ENCODE measurements around the gene ELMO1. TPM values are rescaled to one million over a fixed set of nuclear protein-coding genes. Genes with fewer than 3 reads are reported as not detected.

ELMO1 gene
- total RNA-seq, 1 donor from 2014 or later = 112 TPM

DNA sequence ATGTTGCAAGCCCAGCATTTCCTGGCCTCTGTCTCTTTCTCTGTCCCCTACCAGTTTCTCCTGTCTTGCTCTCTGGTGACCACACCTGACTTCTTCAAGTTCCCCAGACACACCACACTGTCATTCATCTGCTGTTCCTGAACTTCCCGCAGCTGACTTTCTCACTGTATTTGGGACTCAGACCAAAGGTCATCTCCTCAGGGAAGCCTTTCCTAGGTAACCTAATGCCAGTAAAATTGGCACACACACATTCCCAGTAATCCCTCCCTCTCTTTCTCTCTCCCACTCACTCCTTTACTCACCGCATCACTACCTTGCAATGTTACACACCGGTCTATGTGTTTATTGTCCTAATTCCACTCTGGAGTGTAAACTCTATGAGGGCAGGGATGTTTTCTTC, 81.7 kb downstream of the ELMO1 start:
- no peak overlapping the region for H3K4me3 Mint-ChIP-seq (ENCODE audit: low read depth)
- intact Hi-C loops (cut with micrococcal nuclease) = no loop called here
- peaks cover 59% of the 10 kb centered on the region for H3K4me1 Mint-ChIP-seq (ENCODE audit: low read depth)

DNA sequence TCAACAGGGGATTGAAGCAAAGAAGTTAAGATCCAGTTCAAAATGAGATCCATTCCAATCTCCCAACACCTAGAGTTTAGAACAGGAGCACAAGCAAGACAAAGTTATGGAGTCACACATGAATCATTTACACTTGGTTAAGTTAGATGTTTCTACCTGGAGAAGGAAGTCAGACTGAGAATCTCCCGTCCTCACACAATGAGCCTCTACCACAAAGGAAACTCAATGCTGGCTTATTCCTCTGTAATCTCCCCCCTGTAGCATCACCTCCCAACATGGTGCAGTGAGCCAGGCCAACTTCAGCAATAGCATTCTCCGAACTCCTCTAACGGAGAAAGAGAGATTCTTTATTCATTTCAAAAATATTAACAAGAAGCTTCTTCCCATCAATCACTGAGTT, 82.2 kb downstream of the ELMO1 start:
- DNase-seq (ENCODE audit: low spot score) = no peak
- Mint-ChIP-seq H3K4me3 (ENCODE audit: low read depth) (no peak overlapping the region), H3K4me1 (ENCODE audit: low read depth) (peaks cover 55% of the 10 kb centered on the region), H3K9me3 (peaks cover 5% of the 10 kb centered on the region), H3K27ac (no peak overlapping the region), H3K27me3 (ENCODE audit: low read depth) (peaks cover 28% of the 10 kb centered on the region), H3K36me3 (ENCODE audit: low read depth) (peaks cover 15% of the 10 kb centered on the region)
- intact Hi-C loops (cut with micrococcal nuclease) = no loop called here

More for the DNA sequence above, 81.7 kb downstream of the ELMO1 start:
- Mint-ChIP-seq H3K36me3 (ENCODE audit: low read depth) (peaks cover 15% of the 10 kb centered on the region), H3K27ac (no peak overlapping the region), H3K9me3 (peaks cover 5% of the 10 kb centered on the region), H3K27me3 (ENCODE audit: low read depth) (peaks cover 28% of the 10 kb centered on the region)
- no peak for DNase-seq (ENCODE audit: low spot score)

DNA sequence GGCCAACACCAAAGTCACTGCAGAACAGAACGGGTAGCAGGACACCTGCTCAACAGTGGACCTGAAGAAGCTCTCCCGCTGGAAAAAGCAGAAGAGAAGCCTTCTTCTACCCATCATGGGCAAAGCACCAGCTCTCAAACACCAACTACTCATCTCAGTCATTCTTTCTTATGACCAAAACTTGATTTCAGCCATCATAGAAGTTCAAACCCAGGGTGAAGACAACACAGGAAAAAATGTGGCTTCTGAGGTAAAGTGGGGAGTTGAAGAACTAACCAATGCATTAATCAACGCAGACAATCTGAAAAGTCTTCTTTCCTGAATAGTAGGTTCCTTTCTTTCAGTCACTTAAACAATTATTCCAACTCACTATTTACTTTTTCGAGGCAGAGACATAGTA, 83.3 kb downstream of the ELMO1 start:
- H3K36me3 Mint-ChIP-seq (ENCODE audit: low read depth) = peaks cover 15% of the 10 kb centered on the region
- no peak overlapping the region for H3K27ac Mint-ChIP-seq
- peaks cover 25% of the 10 kb centered on the region for H3K27me3 Mint-ChIP-seq (ENCODE audit: low read depth)
- peaks cover 5% of the 10 kb centered on the region for H3K9me3 Mint-ChIP-seq
- peaks cover 55% of the 10 kb centered on the region for H3K4me1 Mint-ChIP-seq (ENCODE audit: low read depth)
- H3K4me3 Mint-ChIP-seq (ENCODE audit: low read depth) = no peak overlapping the region
- intact Hi-C loops (cut with micrococcal nuclease) = loop anchor here (2.0 kb wide), 1 partner anchor 45 kb away; no protein-coding TSS in a partner anchor
- no peak for DNase-seq (ENCODE audit: low spot score)

DNA sequence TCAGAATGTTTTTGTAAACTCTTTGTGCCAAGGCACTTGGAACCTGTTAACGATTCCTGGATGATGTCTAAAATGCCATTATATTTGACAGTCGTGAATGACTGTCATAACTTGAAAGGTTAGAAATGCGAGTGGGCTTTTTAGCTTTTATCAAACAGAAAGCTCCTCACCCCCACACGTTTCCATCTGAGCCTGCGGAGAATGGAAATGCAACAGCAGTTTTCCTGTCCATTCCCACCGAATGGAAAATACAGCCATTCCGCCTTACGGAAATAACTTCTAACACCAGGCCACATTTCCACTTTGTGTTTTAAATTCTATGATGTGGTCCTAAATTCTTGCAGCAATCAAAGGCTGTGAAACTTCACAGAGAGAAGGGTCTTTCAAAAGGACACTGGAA, 83.8 kb downstream of the ELMO1 start:
- DNase-seq (ENCODE audit: low spot score) = no peak
- peaks cover 15% of the 10 kb centered on the region for H3K36me3 Mint-ChIP-seq (ENCODE audit: low read depth)
- no peak overlapping the region for H3K27ac Mint-ChIP-seq
- H3K4me1 Mint-ChIP-seq (ENCODE audit: low read depth) = peaks cover 59% of the 10 kb centered on the region
- intact Hi-C loops (cut with micrococcal nuclease) = loop anchor here (2.0 kb wide), 1 partner anchor 46 kb away; no protein-coding TSS in a partner anchor
- peaks cover 5% of the 10 kb centered on the region for H3K9me3 Mint-ChIP-seq
- peaks cover 20% of the 10 kb centered on the region for H3K27me3 Mint-ChIP-seq (ENCODE audit: low read depth)
- H3K4me3 Mint-ChIP-seq (ENCODE audit: low read depth) = no peak overlapping the region

DNA sequence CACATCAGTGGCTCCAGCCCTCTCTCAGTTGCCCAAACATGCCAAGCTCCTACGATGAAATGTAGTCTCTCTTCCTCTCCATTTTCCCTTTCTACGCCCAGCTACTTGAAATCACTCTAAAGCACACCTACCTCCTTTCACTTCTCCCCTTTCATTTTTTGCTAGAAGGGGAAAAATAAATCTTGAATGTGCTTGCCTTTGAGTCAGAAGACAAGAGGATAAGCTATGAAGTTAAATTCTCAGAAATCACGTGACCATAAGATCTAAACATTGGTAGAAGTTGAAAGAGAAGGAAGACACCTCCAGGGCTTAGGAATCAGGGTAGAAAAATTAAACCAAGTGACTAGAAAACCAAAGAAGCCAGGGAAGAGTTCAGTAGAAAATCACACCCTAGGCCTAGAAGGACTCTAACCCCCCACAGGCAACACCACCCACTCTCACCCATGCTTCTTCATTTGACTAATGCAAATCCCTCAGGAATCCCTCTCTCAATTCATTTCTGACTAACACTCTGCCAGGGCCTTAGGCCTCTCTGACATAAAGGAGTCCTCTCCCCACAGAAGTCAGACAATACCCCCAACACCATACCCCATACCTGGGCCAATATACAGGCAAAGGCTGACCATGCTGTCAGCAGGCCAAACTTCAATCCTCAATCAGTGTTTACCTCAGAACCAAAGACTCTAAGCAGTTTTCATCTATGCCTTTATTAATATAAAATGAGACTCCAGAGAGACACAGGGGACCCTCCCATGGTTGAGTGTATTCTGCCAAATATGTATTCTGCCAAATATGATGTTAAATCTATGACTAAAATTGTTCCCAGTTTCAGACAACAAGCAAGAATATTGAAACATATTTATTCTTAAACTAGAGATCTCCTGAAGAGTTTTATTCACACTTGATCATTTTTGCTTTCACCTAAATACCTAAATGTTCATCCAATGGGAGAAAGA, 84.8 kb downstream of the ELMO1 start:
- Mint-ChIP-seq H3K4me1 (ENCODE audit: low read depth) (peaks cover 59% of the 10 kb centered on the region), H3K4me3 (ENCODE audit: low read depth) (peak overlapping the region; percentile 4), H3K27me3 (ENCODE audit: low read depth) (peaks cover 16% of the 10 kb centered on the region), H3K36me3 (ENCODE audit: low read depth) (peaks cover 15% of the 10 kb centered on the region), H3K27ac (peak overlapping the region; percentile 79), H3K9me3 (peaks cover 5% of the 10 kb centered on the region)
- no peak for DNase-seq (ENCODE audit: low spot score)
- intact Hi-C loops (cut with micrococcal nuclease) = loop anchor here (2.0 kb wide), 2 partner anchors 23 to 47 kb away; no protein-coding TSS in a partner anchor

DNA sequence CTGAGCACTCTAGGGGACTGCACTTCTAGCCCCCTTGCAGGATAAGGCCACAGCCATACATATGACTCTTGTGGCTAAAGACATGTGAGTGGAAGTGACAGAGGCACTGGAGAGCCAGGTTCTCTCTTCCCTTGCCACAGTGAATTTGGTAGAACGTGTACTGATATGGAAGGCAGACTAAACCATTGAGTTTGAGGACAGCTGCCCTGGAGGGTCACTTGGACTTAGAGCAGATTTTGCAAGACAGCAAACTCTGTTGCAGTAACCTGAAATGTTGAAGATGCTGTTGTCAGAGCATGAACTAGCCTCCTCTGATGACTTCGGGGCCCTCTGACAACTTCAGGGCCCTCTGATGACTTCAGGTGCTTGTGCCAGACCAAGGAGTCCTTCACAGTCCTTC, 85.9 kb downstream of the ELMO1 start:
- H3K27me3 Mint-ChIP-seq (ENCODE audit: low read depth) = peaks cover 11% of the 10 kb centered on the region
- peaks cover 5% of the 10 kb centered on the region for H3K9me3 Mint-ChIP-seq
- H3K36me3 Mint-ChIP-seq (ENCODE audit: low read depth) = peaks cover 15% of the 10 kb centered on the region
- intact Hi-C loops (cut with micrococcal nuclease) = loop anchor here (2.0 kb wide), 1 partner anchor 22 kb away; no protein-coding TSS in a partner anchor
- H3K27ac Mint-ChIP-seq = peak overlapping the region; percentile 79
- DNase-seq (ENCODE audit: low spot score) = no peak
- H3K4me3 Mint-ChIP-seq (ENCODE audit: low read depth) = peak overlapping the region; percentile 4
- peaks cover 61% of the 10 kb centered on the region for H3K4me1 Mint-ChIP-seq (ENCODE audit: low read depth)

- no peaks in the 10 kb centered on the region for H3K9me3 Mint-ChIP-seq
- no peak for DNase-seq (ENCODE audit: low spot score)
- peaks cover 8% of the 10 kb centered on the region for H3K36me3 Mint-ChIP-seq (ENCODE audit: low read depth)
- peaks cover 58% of the 10 kb centered on the region for H3K4me1 Mint-ChIP-seq (ENCODE audit: low read depth)
- H3K27ac Mint-ChIP-seq = no peak overlapping the region
- H3K27me3 Mint-ChIP-seq (ENCODE audit: low read depth) = no peaks in the 10 kb centered on the region
- intact Hi-C loops (cut with micrococcal nuclease) = no loop called here
- H3K4me3 Mint-ChIP-seq (ENCODE audit: low read depth) = peak overlapping the region; percentile 15
Observed at GRCh38 chr7:37360484-37360883, 88.2 kb downstream of the ELMO1 start.

- no peak for DNase-seq (ENCODE audit: low spot score)
- Mint-ChIP-seq H3K4me1 (ENCODE audit: low read depth) (peaks cover 58% of the 10 kb centered on the region), H3K36me3 (ENCODE audit: low read depth) (peaks cover 8% of the 10 kb centered on the region), H3K4me3 (ENCODE audit: low read depth) (peak overlapping the region; percentile 15), H3K27ac (peak overlapping the region; percentile 47), H3K9me3 (no peaks in the 10 kb centered on the region), H3K27me3 (ENCODE audit: low read depth) (no peaks in the 10 kb centered on the region)
- intact Hi-C loops (cut with micrococcal nuclease) = loop anchor here (10.0 kb wide), 1 partner anchor 885 kb away; no protein-coding TSS in a partner anchor
Observed at GRCh38 chr7:37359662-37360444, 88.8 kb downstream of the ELMO1 start.

DNA sequence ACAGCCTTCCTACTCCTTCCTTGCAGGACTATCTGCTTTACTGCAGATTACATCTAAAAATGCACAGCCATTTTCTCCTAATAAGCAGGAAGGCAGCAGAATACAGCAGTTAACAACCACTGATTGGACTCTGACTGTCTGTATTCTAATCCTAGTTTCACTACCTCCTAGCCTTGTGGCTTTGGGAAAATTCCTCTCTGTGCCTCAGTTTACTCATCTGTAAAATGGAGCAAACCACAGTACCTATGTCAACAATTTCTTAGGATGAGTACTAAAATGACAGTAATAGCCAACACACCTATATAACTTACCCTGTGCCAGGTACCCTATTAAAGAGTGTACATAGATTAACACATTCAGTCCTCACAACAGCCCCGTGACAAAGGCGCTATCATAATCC, 89.5 kb downstream of the ELMO1 start:
- Mint-ChIP-seq H3K9me3 (no peaks in the 10 kb centered on the region), H3K4me3 (ENCODE audit: low read depth) (no peak overlapping the region), H3K36me3 (ENCODE audit: low read depth) (peaks cover 8% of the 10 kb centered on the region), H3K27me3 (ENCODE audit: low read depth) (no peaks in the 10 kb centered on the region), H3K27ac (no peak overlapping the region), H3K4me1 (ENCODE audit: low read depth) (peaks cover 59% of the 10 kb centered on the region)
- DNase-seq (ENCODE audit: low spot score) = no peak
- intact Hi-C loops (cut with micrococcal nuclease) = loop anchor here (10.0 kb wide), 1 partner anchor 884 kb away; no protein-coding TSS in a partner anchor

GRCh38 chr7:37357637-37357996, 91.0 kb downstream of the ELMO1 start:
- Mint-ChIP-seq H3K9me3 (no peaks in the 10 kb centered on the region), H3K36me3 (ENCODE audit: low read depth) (no peaks in the 10 kb centered on the region), H3K27me3 (ENCODE audit: low read depth) (no peaks in the 10 kb centered on the region), H3K4me3 (ENCODE audit: low read depth) (no peak overlapping the region), H3K27ac (no peak overlapping the region), H3K4me1 (ENCODE audit: low read depth) (peaks cover 58% of the 10 kb centered on the region)
- DNase-seq (ENCODE audit: low spot score) = no peak
- intact Hi-C loops (cut with micrococcal nuclease) = loop anchor here (10.0 kb wide), 1 partner anchor 883 kb away; no protein-coding TSS in a partner anchor

DNA sequence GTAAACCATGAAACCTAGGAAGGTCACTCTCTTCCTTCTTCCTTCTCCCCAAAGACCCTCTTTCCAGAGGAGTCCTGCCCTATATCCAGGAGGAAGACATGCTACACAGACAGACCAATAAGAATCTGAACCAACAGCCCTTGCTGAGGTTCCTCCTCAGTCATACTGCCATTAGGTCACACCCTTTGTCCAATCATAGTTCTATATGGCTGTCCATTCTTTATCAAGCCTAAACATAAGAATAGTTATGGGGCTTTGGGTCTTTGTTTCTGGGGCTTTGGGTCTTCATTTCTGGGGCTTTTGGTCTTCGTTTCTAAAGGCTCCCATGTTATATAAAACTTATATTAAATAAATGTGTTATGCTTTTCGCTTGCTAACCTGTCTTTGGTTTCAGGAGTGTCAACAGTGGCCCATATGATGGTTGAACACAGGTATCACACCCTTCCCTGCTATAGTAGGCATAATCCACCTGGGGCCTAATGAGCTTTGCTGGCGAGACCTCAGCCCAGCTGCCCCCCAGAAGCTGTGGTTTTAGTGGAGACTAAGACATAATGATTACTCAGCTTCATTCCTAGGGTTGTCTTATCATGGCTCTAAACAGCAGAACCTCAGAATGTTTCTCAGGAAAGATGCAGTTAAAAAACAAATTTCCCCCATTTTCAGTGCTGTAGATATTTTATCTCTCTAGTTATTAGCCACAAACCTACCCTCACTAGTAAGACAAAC, 91.6 kb downstream of the ELMO1 start:
- Mint-ChIP-seq H3K9me3 (no peaks in the 10 kb centered on the region), H3K4me3 (ENCODE audit: low read depth) (no peak overlapping the region)

GRCh38 chr7:37354656-37355131, 94.0 kb downstream of the ELMO1 start:
- peak overlapping the region; percentile 73 for H3K4me3 Mint-ChIP-seq (ENCODE audit: low read depth)
- peak; percentile 40 for DNase-seq (ENCODE audit: low spot score)
- no peaks in the 10 kb centered on the region for H3K9me3 Mint-ChIP-seq
- no peaks in the 10 kb centered on the region for H3K27me3 Mint-ChIP-seq (ENCODE audit: low read depth)
- H3K4me1 Mint-ChIP-seq (ENCODE audit: low read depth) = peaks cover 74% of the 10 kb centered on the region
- no peaks in the 10 kb centered on the region for H3K36me3 Mint-ChIP-seq (ENCODE audit: low read depth)
- H3K27ac Mint-ChIP-seq = peak overlapping the region; percentile 97
- intact Hi-C loops (cut with micrococcal nuclease) = loop anchor here (1.0 to 10.0 kb wide), 4 partner anchors 54 to 880 kb away; no protein-coding TSS in a partner anchor

More for the DNA sequence above, 91.6 kb downstream of the ELMO1 start:
- H3K36me3 Mint-ChIP-seq (ENCODE audit: low read depth) = no peaks in the 10 kb centered on the region
- H3K27ac Mint-ChIP-seq = no peak overlapping the region
- intact Hi-C loops (cut with micrococcal nuclease) = loop anchor here (10.0 kb wide), 1 partner anchor 882 kb away; no protein-coding TSS in a partner anchor
- H3K27me3 Mint-ChIP-seq (ENCODE audit: low read depth) = no peaks in the 10 kb centered on the region
- no peak for DNase-seq (ENCODE audit: low spot score)
- H3K4me1 Mint-ChIP-seq (ENCODE audit: low read depth) = peaks cover 60% of the 10 kb centered on the region
